Measurements from ENCODE around the gene GOLGA6A.
"Not testable (repeated sequence)": the region's sequence is repeated elsewhere in the genome, so short reads cannot be mapped to it uniquely, and the experiment has no call there.

- not testable (repeated sequence) for TF ChIP-seq POLR2AphosphoS5, POLR2A, CTCF, EP300 (IDR thresholded peaks at IDR 0.05)
These were observed 17.5 kb downstream of the GOLGA6A start for GRCh38 chr15:74064822-74065221.

Data from upper lobe of left lung (tissue), 4 donors.